Measurements from ENCODE around the gene ABHD6.
A peak's percentile ranks its signal among the peaks of the same experiment; 100 is the strongest.

Gene ABHD6, protein sequence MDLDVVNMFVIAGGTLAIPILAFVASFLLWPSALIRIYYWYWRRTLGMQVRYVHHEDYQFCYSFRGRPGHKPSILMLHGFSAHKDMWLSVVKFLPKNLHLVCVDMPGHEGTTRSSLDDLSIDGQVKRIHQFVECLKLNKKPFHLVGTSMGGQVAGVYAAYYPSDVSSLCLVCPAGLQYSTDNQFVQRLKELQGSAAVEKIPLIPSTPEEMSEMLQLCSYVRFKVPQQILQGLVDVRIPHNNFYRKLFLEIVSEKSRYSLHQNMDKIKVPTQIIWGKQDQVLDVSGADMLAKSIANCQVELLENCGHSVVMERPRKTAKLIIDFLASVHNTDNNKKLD

DNA sequence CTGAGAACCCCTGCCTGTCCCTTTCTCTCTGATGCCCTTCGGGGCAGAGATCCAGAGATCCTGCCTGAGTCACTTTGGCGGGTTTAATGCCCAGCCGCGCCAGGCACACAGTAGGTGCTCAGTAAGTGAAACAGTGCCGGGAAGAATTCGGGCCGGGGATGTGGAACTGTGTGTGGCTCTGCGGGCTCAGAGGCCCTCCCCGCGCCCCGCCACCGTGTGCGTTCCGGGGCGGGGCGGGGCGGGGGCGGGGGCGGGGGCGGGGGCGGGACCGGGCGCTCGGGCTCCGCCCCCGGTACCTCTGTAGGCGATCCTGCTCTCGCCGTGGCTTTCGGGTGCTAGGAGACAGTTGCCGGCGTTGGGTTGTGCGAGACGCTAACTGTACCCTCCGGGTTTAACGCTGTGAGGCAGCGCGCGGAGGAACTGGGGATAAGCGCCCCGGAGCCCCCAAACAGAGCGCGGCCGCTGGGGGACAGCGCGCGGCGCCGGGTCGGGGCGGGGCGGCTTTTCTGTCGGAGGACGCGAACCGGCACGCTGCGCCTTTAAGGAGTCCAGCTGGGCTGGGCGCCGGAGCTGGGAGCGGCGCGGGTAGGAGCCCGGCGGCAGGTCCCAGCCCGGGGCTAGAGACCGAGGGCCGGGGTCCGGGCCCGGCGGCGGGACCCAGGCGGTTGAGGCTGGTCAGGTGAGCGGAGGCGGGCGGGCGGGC lies at the start of gene ABHD6:
Gene ABHD6, plus strand, starts transcription at position 555 of the 703 bp plus-strand sequence. CDS start 18,795 bp downstream, outside the sequence.
- H3K4me3 ChIP-seq (replicated peaks; ENCODE audit: low read depth, low read length), result peak within 1 kb of the TSS; percentile 76
- TF ChIP-seq, protein P1, sequence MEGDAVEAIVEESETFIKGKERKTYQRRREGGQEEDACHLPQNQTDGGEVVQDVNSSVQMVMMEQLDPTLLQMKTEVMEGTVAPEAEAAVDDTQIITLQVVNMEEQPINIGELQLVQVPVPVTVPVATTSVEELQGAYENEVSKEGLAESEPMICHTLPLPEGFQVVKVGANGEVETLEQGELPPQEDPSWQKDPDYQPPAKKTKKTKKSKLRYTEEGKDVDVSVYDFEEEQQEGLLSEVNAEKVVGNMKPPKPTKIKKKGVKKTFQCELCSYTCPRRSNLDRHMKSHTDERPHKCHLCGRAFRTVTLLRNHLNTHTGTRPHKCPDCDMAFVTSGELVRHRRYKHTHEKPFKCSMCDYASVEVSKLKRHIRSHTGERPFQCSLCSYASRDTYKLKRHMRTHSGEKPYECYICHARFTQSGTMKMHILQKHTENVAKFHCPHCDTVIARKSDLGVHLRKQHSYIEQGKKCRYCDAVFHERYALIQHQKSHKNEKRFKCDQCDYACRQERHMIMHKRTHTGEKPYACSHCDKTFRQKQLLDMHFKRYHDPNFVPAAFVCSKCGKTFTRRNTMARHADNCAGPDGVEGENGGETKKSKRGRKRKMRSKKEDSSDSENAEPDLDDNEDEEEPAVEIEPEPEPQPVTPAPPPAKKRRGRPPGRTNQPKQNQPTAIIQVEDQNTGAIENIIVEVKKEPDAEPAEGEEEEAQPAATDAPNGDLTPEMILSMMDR (IDR thresholded peaks at IDR 0.05; ENCODE audit: low read depth, low read length, missing control alignments), result peak; percentile 25
- no peak for DNase-seq (ENCODE audit: extremely low read depth, low read depth)

DNA sequence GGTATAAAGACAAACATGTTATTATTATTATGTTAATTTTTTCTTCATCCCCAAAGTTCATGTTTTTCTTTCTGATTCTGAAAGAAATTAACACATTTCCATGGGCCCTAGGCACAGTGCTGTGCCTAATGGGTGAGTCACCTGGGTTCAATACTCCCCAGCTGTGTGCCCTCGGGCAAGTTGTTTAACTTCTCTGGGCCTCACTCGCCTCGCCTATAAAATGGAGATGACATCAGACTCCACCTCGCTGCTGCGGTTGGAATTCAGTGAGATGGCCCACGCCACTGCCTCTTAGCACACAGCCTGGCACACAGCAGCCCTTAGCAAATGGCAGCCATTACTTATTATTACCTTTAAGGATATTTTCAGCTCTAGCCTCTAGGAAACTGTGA lies 49.4 kb upstream of the ABHD6 start:
- no peak overlapping the region for H3K4me3 ChIP-seq (replicated peaks; ENCODE audit: low read depth, low read length)
- peak; percentile 21 for DNase-seq (ENCODE audit: extremely low read depth, low read depth)
- TF ChIP-seq, protein P1 (IDR thresholded peaks at IDR 0.05; ENCODE audit: low read depth, low read length, missing control alignments), result no peak

DNA sequence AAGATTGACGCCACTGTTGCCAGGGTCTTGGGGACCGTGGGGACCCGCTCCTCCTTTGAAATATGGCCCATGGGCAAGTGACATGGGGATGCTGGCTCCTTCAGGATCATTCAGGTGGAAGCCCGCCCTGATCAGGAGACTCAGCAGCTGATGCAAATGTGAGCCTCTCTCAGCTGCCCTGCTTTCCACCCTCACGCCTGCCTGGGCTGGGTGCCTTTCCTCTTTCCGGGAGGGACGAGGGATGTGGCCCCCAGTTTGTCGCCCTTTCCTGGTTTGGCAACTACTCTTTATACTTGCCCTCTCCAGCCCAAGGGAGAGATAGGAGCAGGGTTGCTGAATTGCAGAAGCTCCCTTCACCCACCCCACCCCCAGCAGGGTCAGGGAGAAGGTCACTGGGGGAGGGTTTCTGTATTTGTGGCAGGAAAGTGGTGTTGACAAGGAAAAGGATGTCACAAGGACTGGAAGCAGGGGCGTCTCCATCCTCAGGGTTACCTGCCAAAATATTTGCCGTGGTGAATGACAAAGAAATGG lies 48.6 kb upstream of the ABHD6 start:
- H3K4me3 ChIP-seq (replicated peaks; ENCODE audit: low read depth, low read length), result no peak overlapping the region
- DNase-seq (ENCODE audit: extremely low read depth, low read depth), result no peak
- TF ChIP-seq, protein P1 (IDR thresholded peaks at IDR 0.05; ENCODE audit: low read depth, low read length, missing control alignments), result no peak

DNA sequence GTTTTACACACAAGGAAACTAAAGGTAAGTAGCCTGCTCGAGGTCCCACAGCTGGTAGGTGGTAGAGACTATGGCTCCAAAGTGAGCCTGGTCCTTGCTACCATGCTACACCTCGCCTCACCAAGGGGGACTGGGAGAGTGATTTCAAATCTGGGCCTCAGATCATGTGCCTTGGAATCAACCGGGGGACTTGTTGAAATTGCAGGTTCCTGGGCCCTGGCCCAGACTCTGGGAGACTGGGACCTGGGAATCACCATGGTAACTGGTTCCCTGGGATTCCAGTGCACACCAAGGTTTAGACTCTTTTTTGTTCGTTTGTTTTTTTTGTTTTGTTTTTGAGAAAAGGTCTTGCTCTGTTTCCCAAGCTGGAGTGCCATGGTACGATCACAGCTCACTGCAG lies 47.9 kb upstream of the ABHD6 start:
- DNase-seq (ENCODE audit: extremely low read depth, low read depth), result no peak

DNA sequence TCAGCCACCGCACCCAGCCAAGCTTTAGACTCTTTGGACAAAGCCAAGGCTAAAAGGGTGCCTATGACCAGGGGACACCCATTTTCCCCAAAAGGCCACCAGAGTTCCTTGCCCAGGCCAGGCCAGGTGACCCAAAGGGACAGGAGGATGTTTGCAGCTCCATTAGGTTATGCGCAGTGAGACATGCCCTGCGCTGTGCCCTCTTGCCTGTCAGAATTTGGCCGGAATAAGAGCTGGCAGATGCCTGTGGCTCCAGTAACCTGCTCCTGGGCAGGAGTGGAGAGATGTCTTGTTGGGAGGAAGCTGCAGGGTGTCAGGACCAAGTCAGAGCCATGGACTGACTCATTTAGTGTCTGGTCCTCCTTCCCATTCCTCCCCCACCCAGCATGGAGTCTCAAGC lies 47.3 kb upstream of the ABHD6 start:
- no peak overlapping the region for H3K4me3 ChIP-seq (replicated peaks; ENCODE audit: low read depth, low read length)
- DNase-seq (ENCODE audit: extremely low read depth, low read depth), result no peak
- TF ChIP-seq, protein P1 (IDR thresholded peaks at IDR 0.05; ENCODE audit: low read depth, low read length, missing control alignments), result no peak

More for the DNA sequence above, 47.9 kb upstream of the ABHD6 start:
- no peak overlapping the region for H3K4me3 ChIP-seq (replicated peaks; ENCODE audit: low read depth, low read length)
- TF ChIP-seq, protein P1 (IDR thresholded peaks at IDR 0.05; ENCODE audit: low read depth, low read length, missing control alignments), result no peak

DNA sequence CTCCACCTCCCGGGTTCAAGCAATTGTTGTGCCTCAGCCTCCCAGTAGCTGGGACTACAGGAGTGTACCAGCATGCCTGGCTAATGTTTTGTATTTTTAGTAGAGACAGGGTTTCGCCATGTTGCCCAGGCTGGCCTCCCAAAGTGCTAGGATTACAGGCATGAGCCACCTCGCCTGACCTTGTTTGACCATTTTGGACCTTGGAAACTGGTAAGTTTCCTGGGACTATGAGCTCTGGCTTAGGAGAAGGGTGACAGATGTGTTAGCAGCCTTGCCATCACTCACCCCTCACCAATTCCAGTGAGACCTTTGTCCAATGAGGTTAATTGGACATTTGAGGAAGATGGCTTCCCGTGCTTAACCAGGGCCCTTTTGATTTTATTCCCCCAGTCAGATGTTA lies 46.7 kb upstream of the ABHD6 start:
- H3K4me3 ChIP-seq (replicated peaks; ENCODE audit: low read depth, low read length), result no peak overlapping the region
- no peak for DNase-seq (ENCODE audit: extremely low read depth, low read depth)
- TF ChIP-seq, protein P1 (IDR thresholded peaks at IDR 0.05; ENCODE audit: low read depth, low read length, missing control alignments), result no peak

All from HFF-Myc (cell line).